DND-41 (cell line): Measurements from ENCODE around the gene MAGT1.
"Not testable (repeated sequence)": the region's sequence is repeated elsewhere in the genome, so short reads cannot be mapped to it uniquely, and the experiment has no call there.

Source experiments
- ATAC-seq: fragments of 200-7000 bp; cut with Tn5 transposase; 3 replicates; pipeline ENCODE4 v1.9.1; 2021; ENCODE audit warnings: low read depth; ENCODE audit not compliant: insufficient read depth
- DNase-seq: peaks from one replicate; pipeline ENCODE4 v3.0.0-alpha.2; 2020
- H2AFZ ChIP-seq: 2 replicates; pipeline ENCODE4 v1.6.0; 2012; ENCODE audit warnings: low read depth, low read length
- H3K27ac ChIP-seq: 2 replicates; pipeline ENCODE4 v1.5.1; 2012; ENCODE audit warnings: low read length, inconsistent platforms
- H3K27me3 ChIP-seq: fragments of 200-600 bp; sonication (generic); 2 replicates; pipeline ENCODE4 v1.6.0; 2012; ENCODE audit warnings: low read length, mild to moderate bottlenecking, inconsistent platforms; ENCODE audit not compliant: insufficient read depth, poor library complexity
- H3K36me3 ChIP-seq: 2 replicates; pipeline ENCODE4 v1.5.1; 2012; ENCODE audit warnings: low read length, inconsistent platforms; ENCODE audit not compliant: insufficient read depth
- H3K4me1 ChIP-seq: 2 replicates; pipeline ENCODE4 v1.5.1; 2012; ENCODE audit warnings: mild to moderate bottlenecking, low read length; ENCODE audit not compliant: insufficient read depth
- H3K4me2 ChIP-seq: 2 replicates; pipeline ENCODE4 v1.6.0; 2012; ENCODE audit warnings: mild to moderate bottlenecking, moderate library complexity, low read length, inconsistent platforms; ENCODE audit not compliant: insufficient read depth
- H3K4me3 ChIP-seq, 2 experiments: fragments of 200-600 bp in 1 of 2; shearing (Covaris generic) in 1 of 2; 2 replicates each; pipeline ENCODE4 v1.5.1; 2012 to 2016; ENCODE audit warnings: inconsistent platforms in 2 of 2, low read length in 2 of 2, mild to moderate bottlenecking in 2 of 2, low read depth in 1 of 2, moderate library complexity in 1 of 2
- H3K79me2 ChIP-seq: 2 replicates; pipeline ENCODE4 v1.6.0; 2012; ENCODE audit warnings: low read length, inconsistent platforms; ENCODE audit not compliant: insufficient read depth
- H3K9ac ChIP-seq: 2 replicates; pipeline ENCODE4 v1.6.0; 2012; ENCODE audit warnings: low read depth, mild to moderate bottlenecking, inconsistent platforms, low read length, moderate library complexity
- H3K9me3 ChIP-seq: 2 replicates; pipeline ENCODE4 v1.5.1; 2012; ENCODE audit warnings: low read length, moderate library complexity, mild to moderate bottlenecking, inconsistent platforms; ENCODE audit not compliant: insufficient read depth, severe bottlenecking
- H4K20me1 ChIP-seq: 2 replicates; pipeline ENCODE4 v1.6.0; 2012; ENCODE audit warnings: low read length; ENCODE audit not compliant: insufficient read depth
- EZH2 ChIP-seq: IDR thresholded peaks from 3 replicates; pipeline ENCODE4 v1.6.1; 2012; ENCODE audit warnings: borderline replicate concordance, low read depth, mild to moderate bottlenecking, moderate library complexity, low read length, inconsistent platforms; ENCODE audit not compliant: severe bottlenecking
- TF ChIP-seq, protein P1 (sequence below): IDR thresholded peaks from 2 replicates; pipeline ENCODE4 v1.5.1; 2012; ENCODE audit warnings: borderline replicate concordance, low read length, moderate library complexity, mild to moderate bottlenecking; ENCODE audit not compliant: poor library complexity, severe bottlenecking; ENCODE audit errors: extremely low read depth

Gene MAGT1

DNA sequence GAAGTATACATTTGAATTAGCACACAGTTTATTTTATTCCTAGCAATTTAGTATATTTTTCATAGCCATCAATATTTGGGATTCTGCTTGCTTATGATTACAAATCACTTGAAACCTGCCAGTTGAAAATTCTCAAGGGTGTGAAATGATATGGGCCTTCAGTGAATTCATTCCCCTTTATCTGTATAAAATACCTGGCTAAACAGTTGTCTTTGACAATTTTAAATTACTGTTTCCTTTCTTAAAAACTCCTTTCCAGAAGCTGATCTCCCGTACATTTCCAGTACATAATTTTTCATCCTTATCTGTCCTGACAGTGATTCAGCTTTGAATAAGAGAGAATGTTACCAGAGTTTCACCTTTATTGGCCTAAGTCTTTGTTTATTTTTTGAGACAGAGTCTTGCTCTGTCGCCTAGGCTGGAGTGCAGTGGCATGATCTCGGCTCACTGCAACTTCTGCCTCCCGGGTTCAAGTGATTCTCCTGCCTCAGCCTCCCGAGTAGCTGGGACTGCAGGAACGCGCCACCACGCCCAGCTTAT is 29.2 kb upstream of the MAGT1 start:
- H3K36me3 ChIP-seq = no peaks in the 10 kb centered on the region
- no peak for ATAC-seq
- no peak overlapping the region for H3K9ac ChIP-seq
- TF ChIP-seq, protein P1, sequence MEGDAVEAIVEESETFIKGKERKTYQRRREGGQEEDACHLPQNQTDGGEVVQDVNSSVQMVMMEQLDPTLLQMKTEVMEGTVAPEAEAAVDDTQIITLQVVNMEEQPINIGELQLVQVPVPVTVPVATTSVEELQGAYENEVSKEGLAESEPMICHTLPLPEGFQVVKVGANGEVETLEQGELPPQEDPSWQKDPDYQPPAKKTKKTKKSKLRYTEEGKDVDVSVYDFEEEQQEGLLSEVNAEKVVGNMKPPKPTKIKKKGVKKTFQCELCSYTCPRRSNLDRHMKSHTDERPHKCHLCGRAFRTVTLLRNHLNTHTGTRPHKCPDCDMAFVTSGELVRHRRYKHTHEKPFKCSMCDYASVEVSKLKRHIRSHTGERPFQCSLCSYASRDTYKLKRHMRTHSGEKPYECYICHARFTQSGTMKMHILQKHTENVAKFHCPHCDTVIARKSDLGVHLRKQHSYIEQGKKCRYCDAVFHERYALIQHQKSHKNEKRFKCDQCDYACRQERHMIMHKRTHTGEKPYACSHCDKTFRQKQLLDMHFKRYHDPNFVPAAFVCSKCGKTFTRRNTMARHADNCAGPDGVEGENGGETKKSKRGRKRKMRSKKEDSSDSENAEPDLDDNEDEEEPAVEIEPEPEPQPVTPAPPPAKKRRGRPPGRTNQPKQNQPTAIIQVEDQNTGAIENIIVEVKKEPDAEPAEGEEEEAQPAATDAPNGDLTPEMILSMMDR = no peak
- no peak for TF ChIP-seq EZH2
- no peak overlapping the region for H2AFZ ChIP-seq
- peaks cover 11% of the 10 kb centered on the region for H3K4me1 ChIP-seq
- H3K79me2 ChIP-seq = peaks cover 18% of the 10 kb centered on the region
- H3K4me3 ChIP-seq = no peak overlapping the region
- H4K20me1 ChIP-seq = no peaks in the 10 kb centered on the region
- H3K4me2 ChIP-seq = no peak overlapping the region
- H3K9me3 ChIP-seq = no peaks in the 10 kb centered on the region
- no peaks in the 10 kb centered on the region for H3K27me3 ChIP-seq
- no peak overlapping the region for H3K27ac ChIP-seq
- no peak for DNase-seq

DNA sequence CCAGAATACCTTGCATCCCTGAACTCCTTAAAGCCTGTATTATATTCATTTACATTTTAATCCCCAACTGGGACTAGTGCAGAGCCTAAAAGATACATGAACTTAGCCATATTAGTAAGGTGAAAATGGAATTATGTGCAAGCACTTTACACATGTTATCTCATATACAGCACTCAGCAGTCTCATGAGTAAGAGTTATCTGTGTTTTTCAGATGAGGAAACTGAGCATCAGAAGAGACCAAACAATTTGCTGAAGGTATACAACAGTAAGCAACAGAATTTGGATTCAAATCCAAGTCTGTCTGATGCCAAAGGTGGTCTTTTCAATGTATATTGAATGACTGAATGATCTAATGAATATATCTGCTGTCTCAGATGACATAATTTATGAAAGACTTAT is 27.6 kb upstream of the MAGT1 start:
- no peaks in the 10 kb centered on the region for H4K20me1 ChIP-seq
- no peaks in the 10 kb centered on the region for H3K9me3 ChIP-seq
- peaks cover 29% of the 10 kb centered on the region for H3K79me2 ChIP-seq
- no peak overlapping the region for H2AFZ ChIP-seq
- H3K27ac ChIP-seq = no peak overlapping the region
- no peak overlapping the region for H3K4me3 ChIP-seq
- H3K4me1 ChIP-seq = peaks cover 12% of the 10 kb centered on the region
- no peak overlapping the region for H3K9ac ChIP-seq
- TF ChIP-seq, protein P1 = no peak
- TF ChIP-seq EZH2 = no peak
- ATAC-seq (no peak), DNase-seq (no peak)
- no peaks in the 10 kb centered on the region for H3K36me3 ChIP-seq
- no peak overlapping the region for H3K4me2 ChIP-seq
- H3K27me3 ChIP-seq = no peaks in the 10 kb centered on the region

DNA sequence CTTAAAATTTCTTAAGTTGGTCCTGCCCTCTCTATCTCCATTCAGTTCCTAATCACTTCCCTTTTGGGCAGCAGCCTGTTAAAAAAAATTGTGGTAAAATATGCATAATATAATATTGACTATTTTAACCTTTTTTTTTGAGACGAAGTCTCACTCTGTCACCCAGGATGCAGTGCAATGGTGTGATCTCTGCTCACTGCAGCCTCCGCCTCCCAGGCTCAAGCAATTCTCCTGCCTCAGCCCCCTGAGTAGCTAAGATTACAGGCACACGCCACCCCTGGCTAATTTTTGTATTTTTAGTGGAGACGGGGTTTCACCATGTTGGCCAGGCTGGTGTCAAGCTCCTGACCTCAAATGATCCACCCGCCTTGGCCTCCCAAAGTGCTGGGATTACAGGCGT is 24.1 kb upstream of the MAGT1 start:
- not testable (repeated sequence) for H3K9me3 ChIP-seq, H4K20me1 ChIP-seq, ATAC-seq, H3K9ac ChIP-seq, H2AFZ ChIP-seq, H3K36me3 ChIP-seq, H3K27me3 ChIP-seq, H3K4me2 ChIP-seq, H3K4me3 ChIP-seq, H3K27ac ChIP-seq, DNase-seq
- peaks cover 53% of the 10 kb centered on the region for H3K79me2 ChIP-seq
- H3K4me1 ChIP-seq = peaks cover 16% of the 10 kb centered on the region; the same call in 1 of the 2 replicates

DNA sequence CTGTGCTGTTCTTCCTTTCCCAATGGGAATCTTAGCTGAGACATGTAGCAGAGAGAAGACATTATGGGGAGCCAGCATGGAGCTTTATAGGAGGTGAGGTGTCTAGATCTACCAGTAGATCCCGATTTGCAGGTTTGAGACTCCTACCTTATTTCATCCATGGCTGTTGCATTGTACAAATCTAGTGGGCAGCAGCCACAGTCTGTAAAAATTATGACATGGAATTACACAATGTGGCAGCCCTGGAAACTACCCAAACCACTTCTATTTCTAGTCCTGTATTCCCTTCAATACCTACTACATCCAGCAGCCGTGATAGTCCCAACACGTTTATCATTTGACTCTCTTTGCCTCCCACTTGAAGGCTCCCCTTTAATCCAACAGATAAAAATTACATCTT is 23.3 kb upstream of the MAGT1 start:
- Histone ChIP-seq H4K20me1 (no peaks in the 10 kb centered on the region), H3K27me3 (no peaks in the 10 kb centered on the region), H3K9ac (no peak overlapping the region), H3K4me1 (peaks cover 16% of the 10 kb centered on the region; the same call in 1 of the 2 replicates), H3K9me3 (no peaks in the 10 kb centered on the region), H3K4me2 (no peak overlapping the region), H3K36me3 (no peaks in the 10 kb centered on the region), H3K27ac (no peak overlapping the region), H3K79me2 (peaks cover 56% of the 10 kb centered on the region), H2AFZ (no peak overlapping the region), H3K4me3 (no peak overlapping the region)
- ATAC-seq = no peak
- TF ChIP-seq, protein P1 = no peak
- no peak for TF ChIP-seq EZH2
- no peak for DNase-seq
